CD4-positive, alpha-beta T cell treated with Interleukin-12 subunit alpha and Interleukin-12 subunit beta, for 1 hour (primary cell): ENCODE measurements around the gene EXOC4.
A peak's percentile ranks its signal among the peaks of the same experiment; 100 is the strongest.
"Not testable (repeated sequence)": the region's sequence is repeated elsewhere in the genome, so short reads cannot be mapped to it uniquely, and the experiment has no call there.

Experiments used
- DNase-seq: peaks from one replicate; pipeline ENCODE4 v3.0.0-alpha.2; 2020

EXOC4 gene

DNA sequence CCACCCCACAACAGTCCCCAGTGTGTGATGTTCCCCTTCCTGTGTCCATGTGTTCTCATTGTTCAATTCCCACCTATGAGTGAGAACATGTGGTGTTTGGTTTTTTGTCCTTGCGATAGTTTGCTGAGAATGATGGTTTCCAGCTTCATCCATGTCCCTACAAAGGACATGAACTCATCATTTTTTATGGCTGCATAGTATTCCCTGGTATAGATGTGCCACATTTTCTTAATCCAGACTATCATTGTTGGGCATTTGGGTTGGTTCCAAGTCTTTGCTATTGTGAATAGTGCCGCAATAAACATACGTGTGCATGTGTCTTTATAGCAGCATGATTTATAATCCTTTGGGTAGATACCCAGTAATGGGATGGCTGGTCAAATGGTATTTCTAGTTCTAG, 26.1 kb downstream of the EXOC4 start:
- not testable (repeated sequence) for DNase-seq

GRCh38 chr7:133282094-133282493, 29.2 kb downstream of the EXOC4 start:
- no peak for DNase-seq

GRCh38 chr7:133284092-133284491, 31.2 kb downstream of the EXOC4 start:
- DNase-seq = no peak

- no peak for DNase-seq
Observed at GRCh38 chr7:133288970-133289369, 36.1 kb downstream of the EXOC4 start.

GRCh38 chr7:133290041-133290440, 37.2 kb downstream of the EXOC4 start:
- DNase-seq = no peak

- peak; percentile 4 for DNase-seq
Observed at GRCh38 chr7:133290676-133291333, 37.9 kb downstream of the EXOC4 start.

DNA sequence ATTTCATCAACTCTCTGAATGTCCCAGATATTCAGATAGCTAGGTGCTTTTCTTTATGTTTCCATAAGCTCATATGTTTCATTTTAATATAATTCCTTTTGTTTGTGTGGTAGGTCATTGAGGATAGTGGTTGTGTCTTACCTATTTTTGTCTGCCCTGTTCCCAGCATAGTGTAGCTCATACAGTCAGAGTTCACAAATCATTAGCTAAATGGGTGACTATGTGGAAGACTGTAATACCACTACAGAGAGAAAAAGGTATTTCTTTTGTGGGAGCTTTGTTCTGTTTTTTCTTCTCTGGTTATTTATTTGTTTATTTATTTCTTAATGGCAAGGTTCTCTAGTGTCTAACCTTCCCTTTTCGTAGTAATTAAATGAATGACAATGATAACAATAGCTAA, 39.8 kb downstream of the EXOC4 start:
- no peak for DNase-seq

DNA sequence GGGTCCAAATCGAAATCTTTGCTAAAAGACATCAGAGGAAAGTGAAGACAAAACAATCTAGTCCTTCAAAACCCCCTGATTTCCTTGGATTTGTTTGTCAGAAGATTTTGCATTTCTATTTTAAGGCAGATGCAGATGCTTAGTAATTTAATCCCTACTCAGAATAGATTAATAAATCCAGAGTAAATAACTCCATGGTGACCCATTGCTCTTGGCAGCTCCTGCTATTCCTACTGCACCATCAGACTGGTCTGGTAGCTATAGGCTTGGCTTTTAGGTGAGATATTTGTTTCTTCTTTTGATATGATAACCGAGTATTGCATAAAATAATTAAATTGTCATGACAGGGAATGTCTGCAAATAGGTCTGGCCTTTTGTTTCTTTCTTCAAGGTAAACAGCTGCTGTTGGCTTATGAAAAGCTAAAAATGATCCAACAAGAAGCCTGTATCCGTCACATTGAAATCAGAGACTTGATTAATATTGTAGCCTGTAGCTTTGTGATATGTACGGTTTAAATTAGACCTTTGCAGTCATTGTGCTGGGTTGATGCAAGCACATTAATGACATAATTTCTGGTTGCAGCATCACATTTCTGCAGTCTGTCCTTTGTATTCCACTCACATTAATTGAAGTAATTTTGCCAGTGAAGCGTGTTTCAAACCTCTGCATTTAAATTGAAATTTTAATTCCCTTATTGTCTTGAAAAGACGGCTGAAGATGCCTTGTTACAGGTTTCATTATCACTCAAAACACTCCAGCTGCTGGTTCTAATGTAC, 40.7 kb downstream of the EXOC4 start:
- DNase-seq = no peak

DNA sequence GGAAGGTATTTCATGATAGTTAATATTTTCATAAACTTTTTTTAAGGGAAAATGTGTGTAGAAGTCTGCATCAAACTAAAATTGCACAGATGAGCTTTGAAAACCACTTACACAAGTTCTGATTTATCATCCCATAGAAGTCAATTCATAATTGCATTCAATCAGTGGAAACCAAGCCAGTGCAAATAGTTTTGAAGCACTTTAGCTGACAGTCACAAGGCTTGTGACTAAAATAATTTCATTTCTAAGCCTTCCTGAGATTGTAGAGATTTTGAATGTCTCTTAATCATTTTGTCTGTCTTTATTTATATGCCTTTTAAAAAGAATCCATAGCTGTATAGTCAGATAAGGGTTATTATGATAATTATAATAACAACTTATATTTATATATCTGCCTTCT, 41.4 kb downstream of the EXOC4 start:
- DNase-seq = no peak

DNA sequence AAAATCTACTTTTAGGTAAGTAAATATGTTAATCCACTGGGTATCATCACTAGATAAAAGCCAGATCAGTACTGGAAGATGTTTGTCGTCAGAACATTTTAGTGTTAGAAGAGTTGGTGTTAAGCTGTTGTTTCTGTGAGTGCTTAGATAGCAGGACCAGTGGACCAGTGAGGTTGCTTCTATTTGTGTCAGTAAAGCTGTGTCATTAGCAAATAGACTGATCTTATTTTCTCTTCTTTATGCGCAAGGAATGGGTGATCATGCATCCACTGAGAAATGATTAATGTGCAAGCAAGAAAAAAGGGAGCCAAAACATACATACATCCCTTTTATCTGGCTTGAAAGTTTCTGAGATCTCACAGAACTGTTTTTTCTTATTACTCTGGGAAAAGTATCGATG, 42.6 kb downstream of the EXOC4 start:
- no peak for DNase-seq

GRCh38 chr7:133297093-133297492, 44.2 kb downstream of the EXOC4 start:
- no peak for DNase-seq

DNA sequence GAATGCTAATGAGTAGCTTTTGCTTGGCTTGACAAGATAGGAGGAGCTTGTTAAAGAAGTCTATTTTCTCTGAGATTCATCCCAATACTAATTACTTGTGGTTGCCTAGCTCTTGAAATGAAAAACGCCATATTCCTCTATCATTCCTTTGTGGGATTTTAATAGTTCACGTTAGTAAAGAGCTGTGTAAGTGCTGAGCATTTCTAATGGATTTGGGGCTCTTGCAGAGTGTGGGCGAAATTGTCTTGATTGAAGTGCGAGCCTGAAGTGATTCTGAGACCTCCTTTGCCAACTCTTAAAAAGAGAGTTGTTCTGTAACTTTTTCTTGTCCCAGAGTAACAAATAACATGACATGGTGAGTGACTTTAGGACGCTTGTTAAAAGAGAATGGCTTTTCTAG, 45.2 kb downstream of the EXOC4 start:
- DNase-seq = no peak

GRCh38 chr7:133299676-133300075, 46.8 kb downstream of the EXOC4 start:
- no peak for DNase-seq

DNA sequence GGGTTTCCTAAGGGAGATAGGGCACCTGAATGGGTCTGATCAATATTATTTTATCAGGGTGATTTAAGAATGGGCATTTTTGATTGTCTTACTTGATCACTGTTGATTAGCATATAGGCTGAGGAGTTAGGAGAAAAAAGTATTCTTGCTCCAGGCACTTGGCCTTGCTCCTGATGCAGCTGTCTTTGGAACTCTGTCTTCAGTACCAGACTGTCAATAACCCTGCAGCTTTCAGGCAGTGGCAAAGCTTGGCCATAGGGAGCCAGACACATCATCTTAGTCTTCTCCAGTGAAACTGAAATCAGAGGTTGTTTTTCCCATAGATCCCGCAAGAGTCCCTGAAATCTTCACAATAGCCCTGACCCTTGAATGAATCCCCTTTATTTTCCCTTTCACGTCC, 47.2 kb downstream of the EXOC4 start:
- DNase-seq = no peak

- DNase-seq = no peak
Observed at GRCh38 chr7:133300811-133301210, 47.9 kb downstream of the EXOC4 start.

DNA sequence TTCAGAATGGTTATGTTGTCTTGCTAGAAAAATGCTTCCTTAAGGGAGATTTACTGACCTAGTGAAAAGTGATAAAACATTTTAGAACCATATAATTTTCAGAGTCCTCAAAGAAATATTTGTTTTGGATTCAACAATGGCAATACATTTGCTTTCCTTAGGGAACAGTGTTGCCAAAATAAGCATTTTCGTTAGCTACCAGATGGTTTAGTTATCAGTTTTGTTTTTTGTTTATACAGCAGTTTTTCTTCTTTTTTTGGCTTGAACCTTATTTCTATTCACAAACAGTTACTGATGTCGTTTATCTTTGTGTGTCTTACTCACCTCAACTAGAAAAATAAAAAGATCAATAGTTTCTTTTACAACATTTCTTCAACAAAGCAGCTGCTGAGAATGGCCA, 48.6 kb downstream of the EXOC4 start:
- DNase-seq = no peak

DNA sequence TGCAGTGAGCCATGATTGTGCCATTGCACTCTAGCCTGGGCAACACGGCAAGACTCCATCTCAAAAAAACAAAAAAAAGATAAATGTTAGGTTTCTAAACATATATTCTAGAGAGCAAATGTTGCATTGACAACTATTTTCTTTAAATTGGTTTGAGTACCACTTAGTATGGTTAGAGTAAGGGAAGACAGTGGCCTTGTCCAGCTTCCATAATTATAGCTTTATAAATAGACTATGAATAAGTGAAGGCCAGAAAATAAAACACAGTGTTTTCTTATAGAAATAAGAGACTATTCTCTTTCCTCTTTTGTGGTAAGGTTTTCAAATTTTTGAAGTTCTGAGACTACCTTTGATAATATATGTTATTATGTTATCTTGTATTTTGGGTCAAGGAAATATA, 50.5 kb downstream of the EXOC4 start:
- DNase-seq = no peak

DNA sequence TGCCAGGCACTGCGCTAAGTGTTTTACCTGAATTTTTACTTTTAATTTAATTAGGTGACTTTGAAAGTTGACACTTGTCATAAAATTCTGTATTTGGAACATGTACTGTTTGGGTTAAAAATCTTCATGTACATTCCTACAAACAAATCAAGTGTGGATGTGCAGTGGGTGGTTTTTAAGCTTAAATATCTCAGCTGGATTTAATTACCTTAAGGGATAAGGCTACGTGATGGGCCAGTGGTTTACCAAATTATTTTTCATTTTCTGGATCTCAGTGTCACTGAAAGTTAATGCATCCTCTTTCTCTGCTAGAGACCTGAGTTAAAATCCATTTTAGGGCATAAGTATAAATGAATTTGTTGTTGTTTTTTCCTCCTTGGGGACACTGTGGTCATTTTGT, 51.1 kb downstream of the EXOC4 start:
- DNase-seq = no peak

DNA sequence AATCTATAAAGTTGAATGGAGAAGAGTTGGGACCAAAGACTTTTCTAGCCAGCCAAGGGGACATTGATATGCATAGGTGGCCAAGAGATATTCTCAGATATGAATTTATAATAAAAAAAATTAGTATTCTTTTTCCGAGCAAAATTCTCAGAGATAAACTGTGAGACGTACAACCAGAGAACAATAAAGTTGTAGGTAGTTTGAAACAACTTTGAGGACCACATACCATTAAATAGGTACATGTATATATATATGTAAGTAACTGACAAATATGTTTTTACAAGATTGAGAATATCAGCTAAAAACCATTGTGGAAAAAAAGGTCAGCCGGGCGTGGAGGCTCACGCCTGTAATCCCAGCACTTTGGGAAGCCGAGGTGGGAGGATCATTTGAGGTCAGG, 56.5 kb downstream of the EXOC4 start:
- no peak for DNase-seq

DNA sequence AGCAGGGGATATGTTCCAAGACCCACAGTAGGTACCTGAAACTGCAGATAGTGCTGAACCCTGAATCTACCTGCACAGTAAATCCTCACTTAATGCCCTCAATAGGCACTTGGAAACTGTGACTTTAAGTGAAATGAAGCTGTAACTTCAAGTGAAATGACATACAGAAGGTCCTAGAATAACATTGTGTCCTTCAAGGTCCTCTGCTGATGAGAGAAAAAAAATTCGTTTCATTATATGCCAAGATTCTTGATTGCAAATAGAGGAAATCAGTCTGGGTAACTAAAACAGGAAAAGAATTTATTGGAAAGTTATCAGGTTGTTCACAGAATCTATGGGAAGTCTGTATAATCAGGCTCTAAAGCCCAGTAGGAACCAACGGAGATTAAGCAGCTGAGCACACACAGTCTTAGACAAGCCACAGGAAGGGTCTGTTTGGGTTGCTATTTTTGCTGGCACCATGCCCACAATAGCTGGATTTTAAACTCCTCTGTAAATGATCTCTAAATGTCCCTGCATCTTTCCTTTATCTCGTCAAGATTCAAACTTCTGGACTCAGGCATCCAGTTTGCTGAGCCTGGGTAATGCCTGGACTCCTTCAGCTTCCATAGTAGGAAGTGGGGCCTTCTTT, 57.5 kb downstream of the EXOC4 start:
- no peak for DNase-seq

DNA sequence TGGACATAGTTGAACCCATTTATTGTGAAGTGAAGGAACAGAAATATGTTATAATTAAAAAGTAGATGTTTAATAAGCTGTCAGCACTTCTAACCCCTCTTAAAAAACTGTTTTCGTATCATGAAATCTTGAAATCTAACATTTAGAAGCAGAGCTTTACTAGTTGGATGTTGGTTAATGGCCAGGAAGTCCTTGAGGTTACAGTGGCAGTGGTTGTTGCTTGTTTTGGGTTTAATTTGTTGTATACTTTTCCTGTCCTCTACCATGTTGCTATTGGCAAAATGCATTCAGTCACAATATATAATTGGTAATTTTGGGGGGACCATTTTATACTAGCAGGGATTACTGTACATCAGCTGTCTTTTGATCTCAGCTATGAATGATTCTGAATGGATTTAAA, 60.7 kb downstream of the EXOC4 start:
- DNase-seq = peak; percentile 2

GRCh38 chr7:133314084-133314483, 61.2 kb downstream of the EXOC4 start:
- DNase-seq = no peak

- no peak for DNase-seq
Observed at GRCh38 chr7:133315332-133316040, 62.6 kb downstream of the EXOC4 start.

- DNase-seq = no peak
Observed at GRCh38 chr7:133319842-133320241, 67.0 kb downstream of the EXOC4 start.
